Osteoblast (primary cell): ENCODE results near the gene MPRIP. TPM values are rescaled to one million over a fixed set of nuclear protein-coding genes. Genes with fewer than 3 reads are reported as not detected.
A peak's percentile ranks its signal among the peaks of the same experiment; 100 is the strongest.
"Not testable (repeated sequence)": the region's sequence is repeated elsewhere in the genome, so short reads cannot be mapped to it uniquely, and the experiment has no call there.

ENCODE experiments used
- DNase-seq: peaks from one replicate; pipeline ENCODE4 v3.0.0; 2011; ENCODE audit warnings: low spot score, mixed read lengths; ENCODE audit not compliant: insufficient read length; ENCODE audit errors: missing footprints
- H2AFZ ChIP-seq: 2 replicates; pipeline ENCODE4 v1.6.0; 2011; ENCODE audit warnings: mild to moderate bottlenecking, low read length
- H3K27ac ChIP-seq: 2 replicates; pipeline ENCODE4 v1.5.1; 2011; ENCODE audit warnings: mild to moderate bottlenecking, low read depth, low read length, moderate library complexity
- H3K27me3 ChIP-seq: 2 replicates; pipeline ENCODE4 v1.6.0; 2012; ENCODE audit warnings: mild to moderate bottlenecking, control low read depth, inconsistent platforms, low read length, moderate library complexity; ENCODE audit not compliant: insufficient read depth
- H3K36me3 ChIP-seq: 2 replicates; pipeline ENCODE4 v1.5.1; 2011; ENCODE audit warnings: mild to moderate bottlenecking, low read length, control low read depth, moderate library complexity; ENCODE audit not compliant: insufficient read depth
- H3K4me1 ChIP-seq: 2 replicates; pipeline ENCODE4 v1.5.1; 2011; ENCODE audit warnings: mild to moderate bottlenecking, low read length, control low read depth, moderate library complexity; ENCODE audit not compliant: insufficient read depth
- H3K4me2 ChIP-seq: 2 replicates; pipeline ENCODE4 v1.6.0; 2011; ENCODE audit warnings: mild to moderate bottlenecking, low read length; ENCODE audit not compliant: insufficient read depth
- H3K4me3 ChIP-seq: fragments of 200-600 bp; sonication (generic); 3 replicates; pipeline ENCODE4 v1.5.1; 2012; ENCODE audit warnings: mild to moderate bottlenecking, low read length, inconsistent platforms; ENCODE audit not compliant: insufficient read depth
- H3K79me2 ChIP-seq: 2 replicates; pipeline ENCODE4 v1.6.0; 2012; ENCODE audit warnings: mild to moderate bottlenecking, low read length, control low read depth, inconsistent platforms; ENCODE audit not compliant: insufficient read depth
- H3K9me3 ChIP-seq: 2 replicates; pipeline ENCODE4 v1.5.1; 2011; ENCODE audit warnings: low read depth, low read length, control low read depth
- H4K20me1 ChIP-seq: 2 replicates; pipeline ENCODE4 v1.6.0; 2012; ENCODE audit warnings: mild to moderate bottlenecking, low read length, control low read depth; ENCODE audit not compliant: insufficient read depth
- CTCF ChIP-seq: IDR thresholded peaks from 2 replicates; pipeline ENCODE4 v1.5.1; 2011; ENCODE audit warnings: mild to moderate bottlenecking, low read depth, low read length, moderate library complexity; ENCODE audit errors: extremely low read depth
- total RNA-seq: library from RNA; depleted of rRNA; stranded (reverse); fragments of >200 nt; gene quantifications from 2 replicates; pipeline ENCODE4 v1.2.3, GENCODE V29; 2012

MPRIP gene
- total RNA-seq, 1 donor: 149 TPM

- H3K4me3 ChIP-seq: not testable (repeated sequence)
- DNase-seq: peak; percentile 49
Observed at GRCh38 chr17:17009972-17010371, 32.3 kb upstream of the MPRIP start.

GRCh38 chr17:17010545-17011034, 31.7 kb upstream of the MPRIP start:
- not testable (repeated sequence) for H3K4me1 ChIP-seq, H3K9me3 ChIP-seq, H3K27ac ChIP-seq, H3K4me2 ChIP-seq, H3K79me2 ChIP-seq, DNase-seq, H3K27me3 ChIP-seq, H2AFZ ChIP-seq, H4K20me1 ChIP-seq, H3K4me3 ChIP-seq, H3K36me3 ChIP-seq

More at GRCh38 chr17:17009972-17010371, 32.3 kb upstream of the MPRIP start:
- H3K79me2 ChIP-seq, H3K36me3 ChIP-seq, H4K20me1 ChIP-seq, H3K4me1 ChIP-seq, H3K9me3 ChIP-seq, H3K27me3 ChIP-seq, H3K27ac ChIP-seq, H3K4me2 ChIP-seq, H2AFZ ChIP-seq: not testable (repeated sequence)

GRCh38 chr17:17011043-17011907, 31.0 kb upstream of the MPRIP start:
- not testable (repeated sequence) for H3K4me2 ChIP-seq, H3K36me3 ChIP-seq, H2AFZ ChIP-seq, H3K27ac ChIP-seq, H3K27me3 ChIP-seq, H3K4me3 ChIP-seq, H3K79me2 ChIP-seq, H4K20me1 ChIP-seq, DNase-seq, H3K4me1 ChIP-seq, H3K9me3 ChIP-seq

GRCh38 chr17:17013828-17014747, 28.2 kb upstream of the MPRIP start:
- H3K9me3 ChIP-seq, H3K79me2 ChIP-seq, H3K36me3 ChIP-seq, H2AFZ ChIP-seq, H3K4me3 ChIP-seq, H3K27ac ChIP-seq, H4K20me1 ChIP-seq, H3K4me2 ChIP-seq, H3K4me1 ChIP-seq, H3K27me3 ChIP-seq: not testable (repeated sequence)
- peak; percentile 31 for DNase-seq

GRCh38 chr17:17014748-17015124, 27.5 kb upstream of the MPRIP start:
- H3K36me3 ChIP-seq, DNase-seq, H3K4me3 ChIP-seq, H2AFZ ChIP-seq, H3K9me3 ChIP-seq, H3K79me2 ChIP-seq, H3K4me1 ChIP-seq, H3K27ac ChIP-seq, H3K4me2 ChIP-seq, H4K20me1 ChIP-seq, H3K27me3 ChIP-seq: not testable (repeated sequence)

GRCh38 chr17:17015230-17015629, 27.0 kb upstream of the MPRIP start:
- no peaks in the 10 kb centered on the region for H4K20me1 ChIP-seq
- no peaks in the 10 kb centered on the region for H3K9me3 ChIP-seq
- H3K36me3 ChIP-seq: no peaks in the 10 kb centered on the region
- no peaks in the 10 kb centered on the region for H3K79me2 ChIP-seq
- H2AFZ ChIP-seq: no peak overlapping the region
- H3K4me3 ChIP-seq: no peak overlapping the region
- H3K27me3 ChIP-seq: no peaks in the 10 kb centered on the region
- H3K4me2 ChIP-seq: no peak overlapping the region
- H3K27ac ChIP-seq: no peak overlapping the region
- TF ChIP-seq CTCF: no peak
- peak; percentile 21 for DNase-seq
- no peaks in the 10 kb centered on the region for H3K4me1 ChIP-seq

- H2AFZ ChIP-seq, H3K4me3 ChIP-seq, H3K36me3 ChIP-seq, H3K9me3 ChIP-seq, H3K4me1 ChIP-seq, H3K79me2 ChIP-seq, H3K4me2 ChIP-seq, H3K27ac ChIP-seq, H3K27me3 ChIP-seq, H4K20me1 ChIP-seq: not testable (repeated sequence)
- DNase-seq: peak; percentile 52
Observed at GRCh38 chr17:17016199-17017197, 25.8 kb upstream of the MPRIP start.
